ENCODE measurements around the gene SLC35A3.

DNA sequence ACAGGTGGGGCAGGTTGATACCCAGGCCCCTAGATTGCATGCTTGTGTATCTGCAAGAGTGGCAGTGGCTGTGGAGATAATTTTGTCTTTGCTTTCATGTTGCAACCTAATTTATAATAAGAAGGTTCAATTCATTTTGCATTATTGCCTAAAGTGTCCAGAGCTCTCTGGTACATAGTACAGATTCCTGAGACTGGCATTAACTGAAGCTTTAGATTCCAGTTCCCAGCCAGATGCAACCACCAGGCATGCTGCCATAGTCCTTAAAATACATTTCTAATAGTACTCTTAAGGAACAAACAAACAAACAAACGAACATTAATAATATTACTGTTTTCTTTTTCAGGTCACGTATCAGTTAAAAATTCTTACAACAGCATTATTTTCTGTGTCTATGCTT, 36.9 kb downstream of the SLC35A3 start:
- TF ChIP-seq, protein P1, sequence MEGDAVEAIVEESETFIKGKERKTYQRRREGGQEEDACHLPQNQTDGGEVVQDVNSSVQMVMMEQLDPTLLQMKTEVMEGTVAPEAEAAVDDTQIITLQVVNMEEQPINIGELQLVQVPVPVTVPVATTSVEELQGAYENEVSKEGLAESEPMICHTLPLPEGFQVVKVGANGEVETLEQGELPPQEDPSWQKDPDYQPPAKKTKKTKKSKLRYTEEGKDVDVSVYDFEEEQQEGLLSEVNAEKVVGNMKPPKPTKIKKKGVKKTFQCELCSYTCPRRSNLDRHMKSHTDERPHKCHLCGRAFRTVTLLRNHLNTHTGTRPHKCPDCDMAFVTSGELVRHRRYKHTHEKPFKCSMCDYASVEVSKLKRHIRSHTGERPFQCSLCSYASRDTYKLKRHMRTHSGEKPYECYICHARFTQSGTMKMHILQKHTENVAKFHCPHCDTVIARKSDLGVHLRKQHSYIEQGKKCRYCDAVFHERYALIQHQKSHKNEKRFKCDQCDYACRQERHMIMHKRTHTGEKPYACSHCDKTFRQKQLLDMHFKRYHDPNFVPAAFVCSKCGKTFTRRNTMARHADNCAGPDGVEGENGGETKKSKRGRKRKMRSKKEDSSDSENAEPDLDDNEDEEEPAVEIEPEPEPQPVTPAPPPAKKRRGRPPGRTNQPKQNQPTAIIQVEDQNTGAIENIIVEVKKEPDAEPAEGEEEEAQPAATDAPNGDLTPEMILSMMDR (IDR thresholded peaks at IDR 0.05), result no peak
- TF ChIP-seq POLR2AphosphoS5 (IDR thresholded peaks at IDR 0.05) (no peak), POLR2A (IDR thresholded peaks at IDR 0.05) (no peak), EP300 (IDR thresholded peaks at IDR 0.05) (no peak)

Data from stomach (tissue), 4 donors.